Measurements from ENCODE around the gene DES. TPM values are rescaled to one million over a fixed set of nuclear protein-coding genes. Genes with fewer than 3 reads are reported as not detected.
A peak's percentile ranks its signal among the peaks of the same experiment; 100 is the strongest.

Gene DES
- total RNA-seq, 1 donor from 2014 or later: 182 TPM

GRCh38 chr2:219429958-219430606, 11.9 kb downstream of the DES start:
- no peak for DNase-seq (ENCODE audit: low spot score in 2 of 2)
- intact Hi-C loops (cut with DNase I): loop anchor here (1.0 to 2.0 kb wide), 5 partner anchors 27 to 100 kb away; no protein-coding TSS in a partner anchor
- no peak for TF ChIP-seq CTCF (IDR thresholded peaks at IDR 0.05)
- H3K27me3 ChIP-seq: no peaks in the 10 kb centered on the region
- H3K9me3 ChIP-seq: no peaks in the 10 kb centered on the region
- H3K4me3 ChIP-seq: no peak overlapping the region
- peak overlapping the region; percentile 74 to 75 for H3K27ac ChIP-seq
- H3K4me1 ChIP-seq: peaks cover 7 to 14% of the 10 kb centered on the region in 2 donors
- H3K36me3 ChIP-seq: no peaks in the 10 kb centered on the region

- peak overlapping the region; percentile 74 to 75 for H3K27ac ChIP-seq
- no peak for DNase-seq (ENCODE audit: low spot score in 2 of 2)
- TF ChIP-seq CTCF (IDR thresholded peaks at IDR 0.05): peak; percentile 40 to 53 (median 43)
- intact Hi-C loops (cut with DNase I): loop anchor here (1.0 to 2.0 kb wide), 5 partner anchors 28 to 99 kb away; no protein-coding TSS in a partner anchor
- H3K9me3 ChIP-seq: no peaks in the 10 kb centered on the region
- no peaks in the 10 kb centered on the region for H3K36me3 ChIP-seq
- H3K4me1 ChIP-seq: peaks cover 10 to 18% of the 10 kb centered on the region in 2 donors
- no peak overlapping the region for H3K4me3 ChIP-seq
- no peaks in the 10 kb centered on the region for H3K27me3 ChIP-seq
Measured at GRCh38 chr2:219430633-219431615, 12.7 kb downstream of the DES start.

GRCh38 chr2:219433666-219434467, 15.7 kb downstream of the DES start:
- peak overlapping the region in 1 of 2 donors; percentile 58 for H3K4me3 ChIP-seq
- peaks cover 10 to 24% of the 10 kb centered on the region in 2 donors for H3K4me1 ChIP-seq
- no peaks in the 10 kb centered on the region for H3K36me3 ChIP-seq
- intact Hi-C loops (cut with DNase I): no loop called here
- H3K27me3 ChIP-seq: no peaks in the 10 kb centered on the region
- H3K27ac ChIP-seq: peak overlapping the region; percentile 76 to 77
- peak; percentile 14 to 42 (median 35) for TF ChIP-seq CTCF (IDR thresholded peaks at IDR 0.05)
- DNase-seq (ENCODE audit: low spot score in 2 of 2): no peak
- H3K9me3 ChIP-seq: no peaks in the 10 kb centered on the region

GRCh38 chr2:219434468-219434717, 16.2 kb downstream of the DES start:
- Histone ChIP-seq H3K9me3 (no peaks in the 10 kb centered on the region), H3K4me3 (peak overlapping the region; percentile 36 to 58), H3K4me1 (peaks cover 10 to 24% of the 10 kb centered on the region in 2 donors), H3K27ac (peak overlapping the region; percentile 76 to 77), H3K27me3 (no peaks in the 10 kb centered on the region), H3K36me3 (no peaks in the 10 kb centered on the region)
- DNase-seq (ENCODE audit: low spot score in 2 of 2): no peak
- TF ChIP-seq CTCF (IDR thresholded peaks at IDR 0.05): no peak
- intact Hi-C loops (cut with DNase I): no loop called here

GRCh38 chr2:219434718-219435525, 16.7 kb downstream of the DES start, which contains the start of gene SPEG:
Gene SPEG (plus strand): TSS chr2:219434843. CDS start chr2:219434978, 135 bp downstream.
- TF ChIP-seq CTCF (IDR thresholded peaks at IDR 0.05): no peak
- no peak for DNase-seq (ENCODE audit: low spot score in 2 of 2)
- peaks cover 10 to 24% of the 10 kb centered on the region in 2 donors for H3K4me1 ChIP-seq
- H3K27me3 ChIP-seq: no peaks in the 10 kb centered on the region
- peak within 1 kb of the TSS; percentile 36 to 58 for H3K4me3 ChIP-seq
- intact Hi-C loops (cut with DNase I): no loop called here
- H3K27ac ChIP-seq: peak within 1 kb of the TSS; percentile 76 to 77
- H3K9me3 ChIP-seq: no peaks in the 10 kb centered on the region
- no peaks in the 10 kb centered on the region for H3K36me3 ChIP-seq
